Stimulated activated effector memory CD8-positive, alpha-beta T cell treated with anti-CD3 and anti-CD28 coated beads, Interleukin-12 subunit alpha, Interleukin-12 subunit beta, amount 100 ng/mL, for 72 hours (primary cell): ENCODE measurements around the gene HSPA13.
A peak's percentile ranks its signal among the peaks of the same experiment; 100 is the strongest.

Source experiments
- ATAC-seq: fragments of 150-1000 bp; cut with Tn5 transposase; 2 replicates; pipeline ENCODE4 v1.10.0; 2021
- DNase-seq, 2 donors: peaks; one replicate each; pipeline ENCODE4 v3.0.0; 2021 to 2022; ENCODE audit warnings: low spot score in 2 of 2
- H3K27ac Mint-ChIP-seq: one replicate; pipeline ENCODE4 v1.8.0; 2022; ENCODE audit warnings: mild to moderate bottlenecking, mixed read lengths
- H3K36me3 Mint-ChIP-seq: one replicate; pipeline ENCODE4 v1.8.0; 2022; ENCODE audit warnings: mild to moderate bottlenecking, mixed read lengths
- H3K4me1 Mint-ChIP-seq: one replicate; pipeline ENCODE4 v1.8.0; 2022; ENCODE audit warnings: mixed read lengths
- H3K4me3 Mint-ChIP-seq: one replicate; pipeline ENCODE4 v1.8.0; 2022; ENCODE audit warnings: mild to moderate bottlenecking, mixed read lengths
- H3K9me3 Mint-ChIP-seq: one replicate; pipeline ENCODE4 v1.8.0; 2022; ENCODE audit warnings: mixed read lengths

The HSPA13 gene, protein sequence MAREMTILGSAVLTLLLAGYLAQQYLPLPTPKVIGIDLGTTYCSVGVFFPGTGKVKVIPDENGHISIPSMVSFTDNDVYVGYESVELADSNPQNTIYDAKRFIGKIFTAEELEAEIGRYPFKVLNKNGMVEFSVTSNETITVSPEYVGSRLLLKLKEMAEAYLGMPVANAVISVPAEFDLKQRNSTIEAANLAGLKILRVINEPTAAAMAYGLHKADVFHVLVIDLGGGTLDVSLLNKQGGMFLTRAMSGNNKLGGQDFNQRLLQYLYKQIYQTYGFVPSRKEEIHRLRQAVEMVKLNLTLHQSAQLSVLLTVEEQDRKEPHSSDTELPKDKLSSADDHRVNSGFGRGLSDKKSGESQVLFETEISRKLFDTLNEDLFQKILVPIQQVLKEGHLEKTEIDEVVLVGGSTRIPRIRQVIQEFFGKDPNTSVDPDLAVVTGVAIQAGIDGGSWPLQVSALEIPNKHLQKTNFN

DNA sequence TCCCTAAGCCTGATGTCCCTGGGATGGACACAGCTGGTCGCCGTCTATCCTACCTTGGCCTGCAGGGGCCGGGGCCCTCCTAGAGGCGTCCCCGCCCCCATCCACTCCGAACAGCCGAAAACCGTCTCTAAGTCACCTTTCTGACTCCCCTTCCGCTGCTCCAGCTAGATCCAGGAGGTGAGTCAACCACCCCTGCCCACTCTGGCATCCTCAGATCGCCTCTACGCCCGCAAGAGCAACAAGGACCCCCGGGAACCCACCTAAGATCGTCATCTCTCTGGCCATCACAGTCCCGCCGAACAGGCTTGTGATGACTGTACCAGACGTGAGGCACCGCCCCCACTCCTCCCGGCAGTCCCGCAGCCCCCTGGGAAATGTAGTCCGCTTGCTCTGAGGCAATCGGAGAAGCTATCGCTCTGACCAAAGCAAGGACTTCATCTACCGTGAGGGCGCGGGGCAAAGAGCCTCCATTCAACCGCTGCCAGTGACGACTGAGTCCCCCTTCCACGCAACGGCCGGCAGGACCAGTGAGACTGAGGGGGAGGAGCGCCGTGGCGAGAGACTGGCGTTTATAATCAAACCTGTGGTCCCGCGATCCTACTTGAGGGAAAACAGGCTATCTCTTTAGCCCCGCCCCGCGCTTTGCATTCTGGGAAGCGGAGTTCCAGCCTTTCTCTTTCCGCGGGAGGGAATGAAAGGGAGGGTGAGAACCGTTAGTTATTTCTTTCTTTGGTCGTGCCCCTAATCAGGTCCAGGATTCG is at the start of gene HSPA13:
Gene HSPA13 (minus strand): TSS at position 312 of the 761 bp plus-strand sequence. CDS start 27 bp downstream, at position 285.
- Mint-ChIP-seq H3K4me3 (peak within 1 kb of the TSS; percentile 100), H3K27ac (peak within 1 kb of the TSS; percentile 99), H3K36me3 (peaks cover 38% of the 10 kb centered on the region), H3K9me3 (no peaks in the 10 kb centered on the region), H3K4me1 (peaks cover 32% of the 10 kb centered on the region)
- DNase-seq (peak; percentile 90 to 99), ATAC-seq (peak; percentile 99)

DNA sequence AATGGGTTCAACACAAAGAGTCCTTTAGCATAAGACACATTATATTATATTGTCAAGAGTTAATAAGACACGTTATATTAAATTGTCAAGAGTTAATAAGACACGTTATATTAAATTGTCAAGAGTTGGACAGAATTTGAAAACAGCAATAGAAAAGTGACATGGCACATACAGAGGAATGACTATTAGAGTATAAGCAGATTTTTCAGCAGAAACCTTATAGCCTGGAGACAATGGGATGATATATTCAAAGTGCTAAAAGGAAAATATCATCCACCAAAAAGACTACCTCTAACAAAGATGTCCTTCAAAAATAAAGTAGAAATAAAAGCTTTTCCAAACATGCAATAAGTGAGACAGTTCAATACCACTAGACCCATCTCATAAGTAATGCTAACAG is 36.0 kb upstream of the HSPA13 start:
- no peaks in the 10 kb centered on the region for H3K4me1 Mint-ChIP-seq
- H3K4me3 Mint-ChIP-seq: no peak overlapping the region
- DNase-seq (no peak), ATAC-seq (no peak)
- no peaks in the 10 kb centered on the region for H3K36me3 Mint-ChIP-seq
- no peak overlapping the region for H3K27ac Mint-ChIP-seq
- H3K9me3 Mint-ChIP-seq: peaks cover 10% of the 10 kb centered on the region

DNA sequence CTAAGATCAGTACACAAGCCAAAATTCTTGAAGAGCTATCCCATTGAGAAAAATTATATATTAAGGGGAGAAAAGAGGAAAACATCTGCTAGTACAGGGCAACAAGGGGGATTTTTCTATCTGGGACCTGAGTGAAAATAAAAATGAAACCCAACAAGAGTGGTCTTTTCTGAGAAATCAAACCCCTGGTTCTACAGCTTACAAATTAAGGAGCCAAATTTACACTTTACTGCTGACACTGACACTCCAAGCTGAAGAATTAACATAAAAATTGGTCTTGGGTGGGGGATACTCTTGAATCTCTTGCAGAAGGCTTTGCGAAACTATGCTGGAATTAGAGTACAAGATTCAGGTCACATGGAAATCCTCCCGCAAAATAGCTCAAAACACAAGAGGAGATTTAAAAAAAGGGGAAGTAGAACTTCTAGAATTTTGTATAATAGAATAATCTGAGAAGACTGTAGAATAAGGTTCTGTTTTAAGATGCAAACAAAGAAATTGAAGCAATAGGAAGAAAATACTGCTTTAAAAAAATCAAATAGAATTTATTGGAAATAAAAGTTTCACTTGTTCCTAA is 32.1 kb upstream of the HSPA13 start:
- Mint-ChIP-seq H3K4me3 (no peak overlapping the region), H3K27ac (no peak overlapping the region), H3K4me1 (no peaks in the 10 kb centered on the region), H3K36me3 (no peaks in the 10 kb centered on the region), H3K9me3 (peaks cover 10% of the 10 kb centered on the region)
- ATAC-seq (no peak), DNase-seq (no peak)

DNA sequence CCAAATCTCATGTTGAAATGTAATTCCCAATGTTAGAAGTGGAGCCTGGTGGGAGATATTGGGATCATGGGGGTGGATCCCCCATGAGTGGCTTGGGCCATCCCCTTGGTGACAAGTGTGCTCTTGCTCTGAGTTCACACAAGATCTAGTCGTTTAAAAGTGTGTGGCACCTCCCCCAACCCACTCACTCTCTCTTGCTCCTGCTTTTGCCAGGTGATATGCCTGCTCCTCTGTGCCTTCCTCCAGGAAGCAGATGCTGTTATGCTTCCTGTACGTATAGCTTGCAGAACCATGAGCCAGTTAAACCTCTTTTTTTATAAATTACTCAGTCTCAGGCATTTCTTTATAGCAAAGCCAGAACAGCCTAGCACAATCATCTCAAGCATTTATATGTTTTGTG is 23.0 kb upstream of the HSPA13 start:
- H3K4me1 Mint-ChIP-seq: no peaks in the 10 kb centered on the region
- H3K27ac Mint-ChIP-seq: no peak overlapping the region
- no peak overlapping the region for H3K4me3 Mint-ChIP-seq
- no peak for ATAC-seq
- no peaks in the 10 kb centered on the region for H3K9me3 Mint-ChIP-seq
- DNase-seq: no peak
- no peaks in the 10 kb centered on the region for H3K36me3 Mint-ChIP-seq

DNA sequence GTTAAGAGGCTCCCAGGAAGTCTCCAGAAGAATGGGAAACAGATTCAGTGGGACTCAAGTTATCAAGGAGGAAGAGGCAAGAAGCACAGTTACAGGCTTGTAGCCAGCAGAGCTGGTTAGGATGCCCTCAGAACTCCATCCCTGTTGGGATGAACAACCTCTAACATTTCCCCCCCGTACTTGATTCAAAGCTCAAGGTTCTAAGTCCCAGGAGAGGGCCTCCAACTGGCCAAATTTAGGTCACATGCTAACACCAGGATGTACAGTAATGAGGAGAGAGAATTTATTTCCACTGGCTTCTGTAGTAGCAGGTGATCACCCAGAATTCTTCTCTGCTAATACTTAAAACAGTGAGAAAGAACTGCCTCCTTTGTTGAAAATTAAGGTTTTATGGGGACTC is 22.3 kb upstream of the HSPA13 start:
- Mint-ChIP-seq H3K27ac (no peak overlapping the region), H3K4me1 (no peaks in the 10 kb centered on the region), H3K9me3 (no peaks in the 10 kb centered on the region), H3K4me3 (no peak overlapping the region), H3K36me3 (no peaks in the 10 kb centered on the region)
- DNase-seq: no peak
- no peak for ATAC-seq

DNA sequence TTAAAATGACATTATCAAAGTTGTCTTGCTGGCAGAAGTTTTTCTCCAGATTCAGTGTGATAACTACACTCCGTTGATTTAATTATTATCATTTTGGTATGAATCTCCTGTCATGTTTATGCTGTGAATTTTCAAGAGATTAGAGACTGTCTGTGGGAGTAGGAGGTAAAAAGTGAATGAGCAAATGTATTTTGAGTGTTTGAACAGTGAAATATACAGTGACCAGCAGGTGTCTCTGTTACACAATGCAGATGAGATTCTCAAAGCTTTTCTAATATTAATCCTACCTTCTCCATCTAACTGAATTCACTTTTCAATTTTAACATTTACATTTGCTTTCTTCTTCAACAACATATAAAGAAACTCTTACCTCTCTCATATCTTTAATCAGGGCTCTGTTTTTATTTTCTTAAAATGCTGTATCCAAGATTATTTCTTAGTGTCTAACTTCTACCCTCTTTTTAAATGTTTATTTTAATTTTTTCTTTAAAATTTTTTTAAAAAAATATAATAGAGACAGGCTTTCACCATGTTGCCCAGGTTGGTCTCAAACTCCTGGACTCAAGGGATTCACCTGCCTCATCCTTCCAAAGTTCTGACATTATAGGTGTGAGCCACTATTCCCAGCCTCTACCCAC is 20.9 kb upstream of the HSPA13 start:
- ATAC-seq (no peak), DNase-seq (no peak)
- Mint-ChIP-seq H3K9me3 (no peaks in the 10 kb centered on the region), H3K4me3 (no peak overlapping the region), H3K36me3 (no peaks in the 10 kb centered on the region), H3K4me1 (no peaks in the 10 kb centered on the region), H3K27ac (no peak overlapping the region)

DNA sequence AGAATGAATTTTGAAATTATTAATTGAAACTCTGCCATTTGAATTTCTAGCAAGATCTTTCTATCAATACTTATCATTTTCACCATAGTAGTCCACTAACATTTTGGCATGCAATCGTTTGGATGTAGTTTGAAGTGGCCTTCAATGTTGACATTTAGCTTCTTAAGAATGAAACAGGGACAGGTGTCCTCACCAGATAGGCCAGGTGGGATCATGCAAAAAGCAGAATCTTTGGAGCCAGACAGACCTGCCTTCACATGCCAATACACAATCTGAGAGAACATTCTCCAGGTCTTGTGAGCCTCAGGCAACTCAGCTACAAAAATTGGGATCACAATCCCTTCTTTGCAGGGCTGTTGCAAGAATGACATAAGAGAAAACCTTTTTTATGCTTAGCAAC is 18.3 kb upstream of the HSPA13 start:
- ATAC-seq: no peak
- H3K4me3 Mint-ChIP-seq: no peak overlapping the region
- no peaks in the 10 kb centered on the region for H3K4me1 Mint-ChIP-seq
- H3K9me3 Mint-ChIP-seq: no peaks in the 10 kb centered on the region
- H3K27ac Mint-ChIP-seq: no peak overlapping the region
- DNase-seq: no peak
- no peaks in the 10 kb centered on the region for H3K36me3 Mint-ChIP-seq

DNA sequence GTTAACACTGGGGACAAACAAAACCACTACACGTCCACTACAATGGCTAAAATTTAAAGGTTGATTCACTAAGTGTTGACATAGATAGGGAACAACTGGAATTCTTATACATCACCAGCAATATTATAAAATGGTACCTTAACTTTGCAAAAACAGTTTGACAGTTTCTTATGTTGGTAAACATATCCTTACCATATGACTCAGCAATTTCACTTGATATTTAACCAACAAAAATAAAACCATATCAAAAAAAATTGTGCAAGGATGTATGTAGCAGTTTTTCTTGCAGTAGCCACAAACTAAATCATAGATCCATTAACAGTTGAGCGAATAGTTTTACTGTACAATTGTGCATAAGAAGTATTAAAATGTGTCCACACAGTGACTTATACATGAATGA is 5.3 kb upstream of the HSPA13 start:
- Mint-ChIP-seq H3K27ac (no peak overlapping the region), H3K4me3 (no peak overlapping the region), H3K36me3 (no peaks in the 10 kb centered on the region), H3K9me3 (no peaks in the 10 kb centered on the region), H3K4me1 (peaks cover 6% of the 10 kb centered on the region)
- ATAC-seq (no peak), DNase-seq (no peak)

DNA sequence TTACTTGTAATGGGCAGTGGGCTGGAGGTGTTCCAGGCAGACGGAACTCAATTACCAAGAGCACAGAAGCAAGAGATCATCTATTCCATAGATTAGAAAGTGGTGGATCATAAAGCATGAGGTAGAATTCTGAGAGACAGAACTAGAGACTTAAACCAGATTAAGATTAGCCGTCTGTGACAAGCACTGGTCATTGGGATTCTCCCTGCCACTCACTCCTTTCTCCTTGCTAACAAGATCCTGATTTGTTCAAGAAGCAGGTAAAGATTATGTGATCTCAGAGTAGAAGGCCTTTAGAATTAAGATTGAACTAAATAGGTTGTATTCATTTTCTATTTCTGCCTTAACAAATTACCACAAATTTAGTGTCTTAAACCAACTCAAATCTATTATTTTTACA is 1.5 kb upstream of the HSPA13 start:
- H3K4me3 Mint-ChIP-seq: peak overlapping the region; percentile 100
- H3K9me3 Mint-ChIP-seq: no peaks in the 10 kb centered on the region
- H3K4me1 Mint-ChIP-seq: peaks cover 29% of the 10 kb centered on the region
- ATAC-seq: no peak
- H3K36me3 Mint-ChIP-seq: peaks cover 24% of the 10 kb centered on the region
- H3K27ac Mint-ChIP-seq: peak overlapping the region; percentile 99
- no peak for DNase-seq

DNA sequence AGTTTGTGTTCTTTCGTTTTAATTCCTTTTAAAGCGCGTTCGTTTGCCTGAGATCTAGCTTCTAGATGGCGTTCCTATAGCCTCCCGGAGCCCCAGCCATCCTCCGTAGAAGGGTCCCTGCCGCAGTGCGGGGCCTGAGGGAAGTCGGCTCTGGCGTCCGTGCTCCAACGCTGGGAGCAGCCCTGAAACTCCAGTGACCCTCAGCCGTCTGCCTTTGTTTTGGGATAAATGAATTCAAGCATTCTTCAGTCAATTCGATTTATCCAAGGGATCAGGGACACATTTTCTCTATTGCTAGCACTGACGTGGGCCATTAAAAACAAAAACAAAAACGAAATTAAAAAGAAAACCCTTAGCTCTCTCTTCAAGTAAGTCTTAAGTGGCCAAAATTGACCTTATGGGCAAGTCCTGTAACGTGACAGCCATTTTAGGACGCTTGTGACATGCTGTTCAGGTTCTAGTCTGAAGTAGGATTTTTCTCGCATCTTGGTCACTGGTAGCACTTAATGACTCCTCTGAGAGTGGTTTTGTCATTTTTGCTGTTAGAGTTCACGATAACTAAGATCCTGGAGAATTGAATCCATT is 742 bp upstream of the HSPA13 start:
- no peaks in the 10 kb centered on the region for H3K9me3 Mint-ChIP-seq
- H3K27ac Mint-ChIP-seq: peak overlapping the region; percentile 99
- H3K36me3 Mint-ChIP-seq: peaks cover 32% of the 10 kb centered on the region
- ATAC-seq (peak; percentile 38), DNase-seq (no peak)
- peak overlapping the region; percentile 100 for H3K4me3 Mint-ChIP-seq
- peaks cover 32% of the 10 kb centered on the region for H3K4me1 Mint-ChIP-seq

DNA sequence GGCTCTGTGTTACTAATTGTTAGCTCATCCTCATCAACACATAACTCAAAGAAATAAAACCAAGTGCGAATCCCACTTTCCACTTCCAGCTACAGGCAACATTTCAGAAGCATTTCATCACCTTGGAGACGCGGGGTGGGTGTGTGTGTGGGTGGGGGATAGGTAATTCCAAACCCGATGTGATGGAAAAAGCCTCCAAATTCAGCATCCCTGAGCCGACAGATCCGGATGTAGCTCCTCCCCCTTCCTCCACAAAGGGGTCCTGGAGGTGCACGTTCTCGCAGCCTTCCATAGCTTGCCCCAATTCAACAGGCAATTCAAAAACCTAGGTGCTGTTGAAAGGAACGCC is 486 bp downstream of the HSPA13 start:
- ATAC-seq (no peak), DNase-seq (no peak)
- Mint-ChIP-seq H3K4me3 (peak overlapping the region; percentile 100), H3K4me1 (peaks cover 32% of the 10 kb centered on the region), H3K9me3 (no peaks in the 10 kb centered on the region), H3K27ac (peak overlapping the region; percentile 99), H3K36me3 (peaks cover 44% of the 10 kb centered on the region)

DNA sequence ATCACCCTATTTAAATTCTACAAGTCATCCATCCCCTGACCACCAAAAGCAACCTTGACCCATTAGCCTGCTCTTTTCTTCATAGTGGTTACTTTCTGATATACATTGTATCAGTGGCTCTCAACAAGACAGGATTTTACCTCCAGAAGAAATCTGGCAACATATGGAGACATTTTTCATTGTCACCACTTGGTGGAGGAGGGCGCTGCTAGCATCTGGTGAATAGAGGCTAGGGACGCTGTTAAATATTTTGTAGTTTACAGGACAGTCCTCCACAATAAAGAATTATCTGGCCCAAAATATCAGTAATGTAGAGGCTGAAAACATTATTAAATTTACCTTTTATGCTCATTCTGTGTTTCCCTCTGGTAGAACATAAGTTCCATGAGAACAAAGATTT is 6.1 kb downstream of the HSPA13 start:
- ATAC-seq (no peak), DNase-seq (no peak)
- Mint-ChIP-seq H3K4me1 (peaks cover 17% of the 10 kb centered on the region), H3K4me3 (no peak overlapping the region), H3K9me3 (no peaks in the 10 kb centered on the region), H3K27ac (no peak overlapping the region), H3K36me3 (peaks cover 96% of the 10 kb centered on the region)

DNA sequence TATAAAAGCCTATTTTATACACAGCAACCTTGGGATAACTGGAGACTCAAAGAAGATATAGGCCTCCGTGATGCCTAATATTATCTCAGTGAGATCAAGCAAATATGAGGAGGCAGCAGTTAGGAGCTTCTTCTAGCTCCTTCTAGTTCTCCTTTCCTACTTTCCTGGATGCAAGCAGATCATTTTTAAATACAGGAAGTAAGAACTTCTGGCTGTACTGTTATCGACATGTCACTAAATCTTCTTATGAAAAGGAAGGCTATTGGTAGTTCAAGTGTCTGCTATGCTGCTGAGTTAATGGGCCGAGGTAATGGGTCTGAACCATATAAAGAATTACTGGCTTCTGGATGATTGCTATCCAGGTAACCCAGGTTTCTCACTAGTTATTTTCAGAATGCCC is 15.9 kb downstream of the HSPA13 start:
- no peaks in the 10 kb centered on the region for H3K4me1 Mint-ChIP-seq
- no peak overlapping the region for H3K4me3 Mint-ChIP-seq
- H3K36me3 Mint-ChIP-seq: peaks cover 9% of the 10 kb centered on the region
- no peak for DNase-seq
- H3K9me3 Mint-ChIP-seq: no peaks in the 10 kb centered on the region
- no peak for ATAC-seq
- H3K27ac Mint-ChIP-seq: no peak overlapping the region

DNA sequence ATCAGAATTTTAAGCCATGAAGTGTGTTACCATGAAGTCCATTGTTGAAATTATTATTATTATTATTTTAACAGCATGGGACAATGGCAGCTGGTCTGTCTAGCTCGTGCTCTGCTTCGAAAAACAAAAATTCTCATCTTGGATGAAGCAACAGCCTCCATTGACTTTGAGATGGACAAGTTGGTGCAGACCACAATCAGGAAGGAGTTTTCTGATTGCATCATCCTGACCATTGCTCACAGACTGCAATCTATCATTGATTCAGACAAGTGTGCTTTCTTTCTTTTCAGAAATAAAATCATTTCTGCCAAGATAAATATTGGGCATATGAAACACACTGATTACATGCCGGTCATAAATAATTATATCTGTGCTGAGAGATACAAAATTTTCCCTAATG is 21.0 kb downstream of the HSPA13 start:
- no peaks in the 10 kb centered on the region for H3K36me3 Mint-ChIP-seq
- ATAC-seq: no peak
- no peak for DNase-seq
- H3K4me3 Mint-ChIP-seq: no peak overlapping the region
- H3K9me3 Mint-ChIP-seq: no peaks in the 10 kb centered on the region
- no peaks in the 10 kb centered on the region for H3K4me1 Mint-ChIP-seq
- H3K27ac Mint-ChIP-seq: no peak overlapping the region

DNA sequence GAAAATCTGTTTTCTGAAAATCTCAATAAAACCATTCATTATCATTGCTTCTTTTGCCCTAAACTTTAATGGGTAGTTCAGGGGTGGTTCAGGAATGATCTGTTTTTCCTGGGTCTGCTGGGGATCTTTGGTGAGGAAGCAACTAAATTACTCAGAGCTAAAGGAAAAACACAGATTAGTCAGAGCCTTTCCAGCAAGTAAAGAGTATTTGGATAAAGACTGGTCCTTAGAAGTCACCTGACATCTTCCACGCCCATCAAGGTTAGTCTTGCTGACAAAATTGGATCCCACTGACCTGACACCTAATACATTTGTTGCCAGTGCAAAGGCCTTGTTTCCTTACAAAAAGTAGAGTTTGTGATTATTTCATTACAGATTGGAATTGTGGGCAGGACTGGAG is 24.2 kb downstream of the HSPA13 start:
- no peak overlapping the region for H3K4me3 Mint-ChIP-seq
- H3K9me3 Mint-ChIP-seq: no peaks in the 10 kb centered on the region
- no peaks in the 10 kb centered on the region for H3K4me1 Mint-ChIP-seq
- H3K36me3 Mint-ChIP-seq: no peaks in the 10 kb centered on the region
- ATAC-seq (no peak), DNase-seq (no peak)
- no peak overlapping the region for H3K27ac Mint-ChIP-seq
